C4-2B (cell line): ENCODE data around the gene CETP.

Experiments used
- ZFX ChIP-seq: fragments of 450-650 bp; IDR thresholded peaks from 2 replicates; pipeline ENCODE4 v1.6.1; 2017
- TF ChIP-seq, protein P1 (sequence below): fragments of 450-650 bp; conservative IDR thresholded peaks from 2 replicates; pipeline ENCODE4 v1.5.1; 2017; ENCODE audit warnings: mild to moderate bottlenecking

DNA sequence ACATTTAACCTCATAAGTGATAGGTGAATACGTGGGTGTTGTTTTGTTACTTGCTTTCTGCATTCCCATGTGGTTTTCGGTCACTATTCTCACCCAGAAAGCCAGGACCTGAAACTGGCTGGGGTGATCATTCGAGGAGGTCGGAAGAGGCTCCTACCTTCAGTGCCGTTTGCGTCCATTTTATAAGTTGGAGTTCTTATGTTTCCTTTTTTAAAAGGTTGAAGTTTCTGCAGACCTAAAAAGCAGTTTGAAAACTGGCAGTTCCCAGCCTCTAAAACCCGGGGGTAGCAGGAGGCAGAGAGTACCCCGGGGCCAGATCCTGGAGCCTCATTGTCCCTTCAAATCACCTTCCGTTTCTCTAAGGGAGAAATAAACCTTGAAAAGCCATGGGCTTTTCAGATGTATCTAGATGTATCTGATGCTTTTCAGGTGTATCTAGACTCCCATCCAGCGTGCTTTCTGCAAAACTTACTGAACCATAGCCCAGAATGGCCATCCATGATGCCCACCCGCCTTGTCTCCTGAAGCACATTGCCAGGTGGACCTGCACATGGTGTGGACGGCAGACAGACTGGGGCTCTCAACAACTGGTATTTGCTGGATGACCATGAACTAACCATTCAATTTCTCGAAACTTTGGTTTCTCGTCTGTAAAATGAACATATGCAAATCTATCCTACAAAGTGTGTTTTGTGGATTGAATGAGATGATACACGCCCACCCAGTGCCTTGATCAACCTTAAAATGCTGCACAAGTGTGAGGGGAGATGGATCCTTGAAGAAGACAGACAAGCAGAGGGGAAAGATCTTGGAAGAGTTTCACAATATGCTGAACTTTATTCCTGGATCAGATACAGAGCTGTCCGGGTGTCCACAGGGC, 28.9 kb downstream of the CETP start:
- TF ChIP-seq, protein P1, sequence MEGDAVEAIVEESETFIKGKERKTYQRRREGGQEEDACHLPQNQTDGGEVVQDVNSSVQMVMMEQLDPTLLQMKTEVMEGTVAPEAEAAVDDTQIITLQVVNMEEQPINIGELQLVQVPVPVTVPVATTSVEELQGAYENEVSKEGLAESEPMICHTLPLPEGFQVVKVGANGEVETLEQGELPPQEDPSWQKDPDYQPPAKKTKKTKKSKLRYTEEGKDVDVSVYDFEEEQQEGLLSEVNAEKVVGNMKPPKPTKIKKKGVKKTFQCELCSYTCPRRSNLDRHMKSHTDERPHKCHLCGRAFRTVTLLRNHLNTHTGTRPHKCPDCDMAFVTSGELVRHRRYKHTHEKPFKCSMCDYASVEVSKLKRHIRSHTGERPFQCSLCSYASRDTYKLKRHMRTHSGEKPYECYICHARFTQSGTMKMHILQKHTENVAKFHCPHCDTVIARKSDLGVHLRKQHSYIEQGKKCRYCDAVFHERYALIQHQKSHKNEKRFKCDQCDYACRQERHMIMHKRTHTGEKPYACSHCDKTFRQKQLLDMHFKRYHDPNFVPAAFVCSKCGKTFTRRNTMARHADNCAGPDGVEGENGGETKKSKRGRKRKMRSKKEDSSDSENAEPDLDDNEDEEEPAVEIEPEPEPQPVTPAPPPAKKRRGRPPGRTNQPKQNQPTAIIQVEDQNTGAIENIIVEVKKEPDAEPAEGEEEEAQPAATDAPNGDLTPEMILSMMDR: no peak
- no peak for TF ChIP-seq ZFX
